ENCODE measurements around the gene SND1.

SND1 gene

GRCh38 chr7:128099204-128099671, 447.2 kb downstream of the SND1 start:
- no peak for TF ChIP-seq CTCF (IDR thresholded peaks at IDR 0.05; ENCODE audit: insufficient read depth, low read length, poor library complexity, severe bottlenecking)

GRCh38 chr7:128100225-128100948, 448.4 kb downstream of the SND1 start:
- Histone ChIP-seq H3K27me3 (replicated peaks; ENCODE audit: control insufficient read depth, insufficient read depth, low read length) (no peaks in the 10 kb centered on the region), H3K4me3 (replicated peaks; ENCODE audit: low read depth, low read length) (no peak overlapping the region), H3K36me3 (ENCODE audit: control insufficient read depth, insufficient read depth, low read length) (peaks cover 3% of the 10 kb centered on the region; the same call in 1 of the 2 replicates)
- DNase-seq (ENCODE audit: extremely low read depth, insufficient read length): no peak
- no peak for TF ChIP-seq CTCF (IDR thresholded peaks at IDR 0.05; ENCODE audit: insufficient read depth, low read length, poor library complexity, severe bottlenecking)

More at GRCh38 chr7:128099204-128099671, 447.2 kb downstream of the SND1 start:
- Histone ChIP-seq H3K4me3 (replicated peaks; ENCODE audit: low read depth, low read length) (no peak overlapping the region), H3K27me3 (replicated peaks; ENCODE audit: control insufficient read depth, insufficient read depth, low read length) (no peaks in the 10 kb centered on the region), H3K36me3 (ENCODE audit: control insufficient read depth, insufficient read depth, low read length) (peaks cover 5% of the 10 kb centered on the region; the same call in 1 of the 2 replicates)
- DNase-seq (ENCODE audit: extremely low read depth, insufficient read length): no peak

GRCh38 chr7:128100949-128101713, 449.1 kb downstream of the SND1 start:
- no peaks in the 10 kb centered on the region for H3K27me3 ChIP-seq (replicated peaks; ENCODE audit: control insufficient read depth, insufficient read depth, low read length)
- H3K4me3 ChIP-seq (replicated peaks; ENCODE audit: low read depth, low read length): no peak overlapping the region
- no peak for TF ChIP-seq CTCF (IDR thresholded peaks at IDR 0.05; ENCODE audit: insufficient read depth, low read length, poor library complexity, severe bottlenecking)
- peaks cover 2% of the 10 kb centered on the region; the same call in 1 of the 2 replicates for H3K36me3 ChIP-seq (ENCODE audit: control insufficient read depth, insufficient read depth, low read length)
- DNase-seq (ENCODE audit: extremely low read depth, insufficient read length): no peak

- no peak for DNase-seq (ENCODE audit: extremely low read depth, insufficient read length)
- TF ChIP-seq CTCF (IDR thresholded peaks at IDR 0.05; ENCODE audit: insufficient read depth, low read length, poor library complexity, severe bottlenecking): no peak
Measured at GRCh38 chr7:128102490-128103291, 450.7 kb downstream of the SND1 start.

GRCh38 chr7:128103498-128104107, 451.6 kb downstream of the SND1 start:
- no peaks in the 10 kb centered on the region for H3K27me3 ChIP-seq (replicated peaks; ENCODE audit: control insufficient read depth, insufficient read depth, low read length)
- TF ChIP-seq CTCF (IDR thresholded peaks at IDR 0.05; ENCODE audit: insufficient read depth, low read length, poor library complexity, severe bottlenecking): no peak
- peak overlapping the region; percentile 60 for H3K4me3 ChIP-seq (replicated peaks; ENCODE audit: low read depth, low read length)
- DNase-seq (ENCODE audit: extremely low read depth, insufficient read length): peak; percentile 68
- no peaks in the 10 kb centered on the region for H3K36me3 ChIP-seq (ENCODE audit: control insufficient read depth, insufficient read depth, low read length)

More at GRCh38 chr7:128102490-128103291, 450.7 kb downstream of the SND1 start:
- H3K4me3 ChIP-seq (replicated peaks; ENCODE audit: low read depth, low read length): no peak overlapping the region
- H3K27me3 ChIP-seq (replicated peaks; ENCODE audit: control insufficient read depth, insufficient read depth, low read length): no peaks in the 10 kb centered on the region
- H3K36me3 ChIP-seq (ENCODE audit: control insufficient read depth, insufficient read depth, low read length): no peaks in the 10 kb centered on the region
